Suppressor macrophage treated with lipopolysaccharide for 1 hour (primary cell): ENCODE results near the gene SLX4IP.

Experiments
- DNase-seq, 3 donors: peaks; one replicate each; pipeline ENCODE4 v3.0.0-alpha.2; 2020 to 2022

Gene SLX4IP

GRCh38 chr20:10637031-10637559 lies 202.0 kb downstream of the SLX4IP start:
- DNase-seq, result peak in 1 of 3 donors; percentile 10

GRCh38 chr20:10637563-10637962 lies 202.5 kb downstream of the SLX4IP start:
- DNase-seq, result peak in 1 of 3 donors; percentile 1

- DNase-seq, result peak in 1 of 3 donors; percentile 8
Observed at GRCh38 chr20:10639077-10639736, 204.1 kb downstream of the SLX4IP start.

GRCh38 chr20:10639737-10640556 lies 204.8 kb downstream of the SLX4IP start:
- no peak for DNase-seq

- no peak for DNase-seq
Observed at GRCh38 chr20:10640897-10641296, 205.8 kb downstream of the SLX4IP start.

- DNase-seq, result no peak
Observed at GRCh38 chr20:10641467-10641866, 206.4 kb downstream of the SLX4IP start.

GRCh38 chr20:10641893-10642292 lies 206.8 kb downstream of the SLX4IP start:
- DNase-seq, result no peak

- DNase-seq, result no peak
Observed at GRCh38 chr20:10642856-10643559, 207.9 kb downstream of the SLX4IP start.

- no peak for DNase-seq
Observed at GRCh38 chr20:10643560-10643873, 208.4 kb downstream of the SLX4IP start.

- DNase-seq, result no peak
Observed at GRCh38 chr20:10644458-10645204, 209.5 kb downstream of the SLX4IP start.

- no peak for DNase-seq
Observed at GRCh38 chr20:10645205-10645570, 210.1 kb downstream of the SLX4IP start.

- DNase-seq, result no peak
Observed at GRCh38 chr20:10646006-10646405, 210.9 kb downstream of the SLX4IP start.

- DNase-seq, result no peak
Observed at GRCh38 chr20:10646886-10647420, 211.8 kb downstream of the SLX4IP start.

GRCh38 chr20:10647471-10647870 lies 212.4 kb downstream of the SLX4IP start:
- no peak for DNase-seq

- no peak for DNase-seq
Observed at GRCh38 chr20:10647909-10648308, 212.8 kb downstream of the SLX4IP start.

GRCh38 chr20:10648651-10649050 lies 213.5 kb downstream of the SLX4IP start:
- DNase-seq, result no peak

GRCh38 chr20:10649080-10649796 lies 214.1 kb downstream of the SLX4IP start:
- DNase-seq, result no peak

- DNase-seq, result no peak
Observed at GRCh38 chr20:10649797-10650160, 214.7 kb downstream of the SLX4IP start.

GRCh38 chr20:10651227-10651990 lies 216.3 kb downstream of the SLX4IP start:
- no peak for DNase-seq

GRCh38 chr20:10652185-10652584 lies 217.1 kb downstream of the SLX4IP start:
- DNase-seq, result no peak

- DNase-seq, result no peak
Observed at GRCh38 chr20:10652660-10653261, 217.7 kb downstream of the SLX4IP start.
